Left lobe of liver (tissue), 2 donors: ENCODE results near the gene SEMA3B. TPM values are rescaled to one million over a fixed set of nuclear protein-coding genes. Genes with fewer than 3 reads are reported as not detected.
"Not testable (repeated sequence)": the region's sequence is repeated elsewhere in the genome, so short reads cannot be mapped to it uniquely, and the experiment has no call there.

Experiments used
- ATAC-seq: fragments of 200-7000 bp; cut with Tn5 transposase; one replicate; pipeline ENCODE4 v1.9.1; 2020; ENCODE audit warnings: mild to moderate bottlenecking, moderate library complexity
- DNase-seq: peaks from one replicate; pipeline ENCODE4 v3.0.0-alpha.2; 2020; ENCODE audit warnings: low spot score
- total RNA-seq: library from RNA; stranded (reverse); gene quantifications from one replicate; pipeline ENCODE4 v1.2.1, GENCODE V29; 2021
- donor health status: DM: no; HTN: no; CAD: no; lungs with moderate emphysema.
- donor health status: DM: no; HTN: yes; CAD: no.

The SEMA3B gene
- total RNA-seq, 1 donor from 2014 or later, result 5.7 TPM

- no peak for ATAC-seq
- no peak for DNase-seq
Observed at GRCh38 chr3:50304601-50305000, 35.7 kb downstream of the SEMA3B start.

GRCh38 chr3:50312041-50312440 lies 43.1 kb downstream of the SEMA3B start:
- ATAC-seq, DNase-seq: not testable (repeated sequence)

- DNase-seq (no peak), ATAC-seq (peak; percentile 66)
Observed at GRCh38 chr3:50314342-50314741, 45.4 kb downstream of the SEMA3B start.

- DNase-seq (no peak), ATAC-seq (peak; percentile 5)
Observed at GRCh38 chr3:50314816-50315215, 45.9 kb downstream of the SEMA3B start.

- ATAC-seq, result no peak
- DNase-seq, result no peak
Observed at GRCh38 chr3:50316657-50317242, 47.8 kb downstream of the SEMA3B start.

GRCh38 chr3:50317300-50317699 lies 48.4 kb downstream of the SEMA3B start:
- DNase-seq, result no peak

GRCh38 chr3:50318163-50318562 lies 49.2 kb downstream of the SEMA3B start:
- ATAC-seq (no peak), DNase-seq (no peak)

More at GRCh38 chr3:50317300-50317699, 48.4 kb downstream of the SEMA3B start:
- no peak for ATAC-seq

GRCh38 chr3:50318615-50319014 lies 49.7 kb downstream of the SEMA3B start:
- no peak for DNase-seq

GRCh38 chr3:50319181-50319893 lies 50.4 kb downstream of the SEMA3B start:
- ATAC-seq (no peak), DNase-seq (no peak)

More at GRCh38 chr3:50318615-50319014, 49.7 kb downstream of the SEMA3B start:
- ATAC-seq, result no peak

GRCh38 chr3:50319894-50320625 lies 51.1 kb downstream of the SEMA3B start:
- ATAC-seq (no peak), DNase-seq (no peak)

- ATAC-seq (peak; percentile 78), DNase-seq (peak; percentile 87)
Observed at GRCh38 chr3:50320853-50321335, 51.9 kb downstream of the SEMA3B start.

GRCh38 chr3:50321336-50322114 lies 52.6 kb downstream of the SEMA3B start:
- DNase-seq (peak; percentile 91), ATAC-seq (peak; percentile 84)

- DNase-seq, result no peak
Observed at GRCh38 chr3:50322115-50322385, 53.1 kb downstream of the SEMA3B start.

GRCh38 chr3:50322386-50323091 lies 53.6 kb downstream of the SEMA3B start, which contains the start of gene HYAL2:
HYAL2 (minus strand) TSS chr3:50322745; CDS start chr3:50320489, 2,256 bp downstream.
- ATAC-seq, result no peak

More at GRCh38 chr3:50322115-50322385, 53.1 kb downstream of the SEMA3B start:
- ATAC-seq, result no peak

GRCh38 chr3:50323092-50323600 lies 54.2 kb downstream of the SEMA3B start:
- DNase-seq (no peak), ATAC-seq (no peak)

More at GRCh38 chr3:50322386-50323091, 53.6 kb downstream of the SEMA3B start, which contains the start of gene HYAL2:
- DNase-seq, result peak; percentile 75

- ATAC-seq, result no peak
- DNase-seq, result no peak
Observed at GRCh38 chr3:50323614-50324199, 54.8 kb downstream of the SEMA3B start.

- ATAC-seq (peak; percentile 34), DNase-seq (peak; percentile 78)
Observed at GRCh38 chr3:50324351-50325112, 55.6 kb downstream of the SEMA3B start.

- DNase-seq (no peak), ATAC-seq (no peak)
Observed at GRCh38 chr3:50325113-50325480, 56.1 kb downstream of the SEMA3B start.
